H1 (cell line): Measurements from ENCODE around the gene SSC5D. TPM values are rescaled to one million over a fixed set of nuclear protein-coding genes. Genes with fewer than 3 reads are reported as not detected.

Source experiments
- NANOG ChIP-seq: IDR thresholded peaks from 2 replicates; pipeline ENCODE4 v1.6.1; 2011; ENCODE audit warnings: low read length, low read depth, mild to moderate bottlenecking, inconsistent platforms; ENCODE audit not compliant: insufficient read depth, poor library complexity, severe bottlenecking
- SIRT6 ChIP-seq: IDR thresholded peaks from one replicate; pipeline ENCODE4 v1.7.1; 2012; ENCODE audit warnings: low read length, inconsistent platforms
- TAF7 ChIP-seq: optimal IDR thresholded peaks from 2 replicates; pipeline ENCODE3; 2011; ENCODE audit warnings: low read depth, mild to moderate bottlenecking, inconsistent platforms, low read length, moderate library complexity, borderline replicate concordance
- TEAD4 ChIP-seq: IDR thresholded peaks from 2 replicates; pipeline ENCODE4 v1.6.1; 2012; ENCODE audit warnings: low read depth, low read length, inconsistent platforms, mixed read lengths
- polyA plus RNA-seq, 7 experiments: library from polyadenylated mRNA; depleted of rRNA in 3 of 7; stranded (reverse) in 5 of 7; unstranded in 2 of 7; fragments of >200 nt in 5 of 7; fragments of 200-250 nt in 2 of 7; gene quantifications; 1 replicate in 5 of 7; 2 replicates in 1 of 7; 4 replicates in 1 of 7; pipeline versions ENCODE4 v1.2.1 to v1.2.3, GENCODE V29; 2011 to 2013; ENCODE audit warnings: missing spikeins in 2 of 7, mixed read lengths in 2 of 7
- total RNA-seq: library from RNA; stranded (reverse); fragmentation: NEBNext Ultra II Directional; extraction: Animal tissue kit (Norgen Biotek cat#: 25700); gene quantifications from 2 replicates; pipeline ENCODE4 v1.2.1, GENCODE V29; 2021

The SSC5D gene
- total and polyA plus RNA-seq, 2 of the 8 experiments (the other 6 are each of a cell fraction or from before 2014, with no cell fraction given): 0.39 to 1.7 TPM

DNA sequence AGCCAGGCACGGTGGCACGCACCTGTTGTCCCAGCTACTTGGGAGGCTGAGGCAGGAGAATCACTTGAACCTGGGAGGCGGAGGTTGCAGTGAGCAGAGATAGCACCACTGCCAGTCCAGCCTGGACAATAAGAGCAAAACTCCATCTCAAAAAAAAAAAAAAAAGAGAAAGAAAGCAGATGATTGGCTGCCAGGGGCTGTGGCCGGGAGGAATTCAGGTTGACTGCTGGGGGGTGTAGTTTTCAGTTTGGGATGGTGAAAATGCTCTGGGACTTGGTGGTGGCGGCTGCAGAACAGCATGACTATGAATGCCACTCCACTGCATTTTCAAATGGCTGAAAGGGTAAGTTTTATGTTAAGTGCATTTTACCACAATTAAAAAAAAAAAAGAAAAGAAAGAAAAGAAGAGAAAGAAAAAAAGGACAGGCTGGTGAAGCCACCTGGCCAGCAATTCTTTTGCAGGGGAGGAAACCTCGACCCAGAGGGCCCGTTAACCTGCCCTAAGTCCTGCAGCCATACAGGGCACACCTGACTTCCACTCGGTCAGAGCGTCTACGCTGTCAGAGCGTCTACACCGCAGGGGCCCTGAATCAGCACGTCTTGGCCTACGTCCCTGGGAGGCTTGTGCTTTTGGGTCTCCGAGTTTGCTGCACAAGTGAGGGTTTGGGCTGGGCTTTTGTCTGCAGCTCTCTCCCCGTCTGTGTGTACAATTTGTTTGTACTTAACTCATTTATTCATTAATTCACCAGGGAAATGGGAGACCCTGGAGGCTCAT lies 30.4 kb upstream of the SSC5D start (continued):
- TF ChIP-seq TAF7 (no peak), NANOG (no peak), SIRT6 (no peak), TEAD4 (no peak)
